HG02885 (cell line): ENCODE results near the gene WIPF3.

Experiments used
- ATAC-seq: cut with Tn5 transposase; IDR thresholded peaks from one replicate; pipeline ENCODE4 v1.9.1; 2021; ENCODE audit warnings: mild to moderate bottlenecking; ENCODE audit not compliant: unreplicated experiment, poor library complexity

Gene WIPF3

GRCh38 chr7:29806208-29806994 is at the start of gene WIPF3:
TSS of gene WIPF3 (plus strand) at chr7:29806508. CDS start at chr7:29834725, 28,217 bp downstream.
- ATAC-seq = no peak

GRCh38 chr7:29763266-29763665 is 43.0 kb upstream of the WIPF3 start:
- no peak for ATAC-seq

- no peak for ATAC-seq
Observed at GRCh38 chr7:29764227-29764626, 42.1 kb upstream of the WIPF3 start.

- no peak for ATAC-seq
Observed at GRCh38 chr7:29765490-29765889, 40.8 kb upstream of the WIPF3 start.

GRCh38 chr7:29770371-29770770 is 35.9 kb upstream of the WIPF3 start:
- ATAC-seq = no peak

GRCh38 chr7:29771081-29771816 is 35.1 kb upstream of the WIPF3 start:
- no peak for ATAC-seq

GRCh38 chr7:29779017-29779416 is 27.3 kb upstream of the WIPF3 start:
- ATAC-seq = no peak

- ATAC-seq = no peak
Observed at GRCh38 chr7:29780346-29780745, 26.0 kb upstream of the WIPF3 start.

- ATAC-seq = no peak
Observed at GRCh38 chr7:29783671-29784070, 22.6 kb upstream of the WIPF3 start.

- ATAC-seq = no peak
Observed at GRCh38 chr7:29793507-29793906, 12.8 kb upstream of the WIPF3 start.

- ATAC-seq = no peak
Observed at GRCh38 chr7:29794959-29795629, 11.2 kb upstream of the WIPF3 start.

GRCh38 chr7:29795696-29796580 is 10.4 kb upstream of the WIPF3 start:
- ATAC-seq = no peak

GRCh38 chr7:29797112-29797944 is 9.0 kb upstream of the WIPF3 start:
- no peak for ATAC-seq

- ATAC-seq = no peak
Observed at GRCh38 chr7:29798422-29798821, 7.9 kb upstream of the WIPF3 start.

- no peak for ATAC-seq
Observed at GRCh38 chr7:29801929-29802328, 4.4 kb upstream of the WIPF3 start.

GRCh38 chr7:29805031-29805430 is 1.3 kb upstream of the WIPF3 start:
- ATAC-seq = no peak

GRCh38 chr7:29805886-29806207 is 461 bp upstream of the WIPF3 start:
- no peak for ATAC-seq

GRCh38 chr7:29806995-29807841 is 910 bp downstream of the WIPF3 start:
- no peak for ATAC-seq
